RWPE1 (cell line): ENCODE data around the gene NEURL1B.

Source experiments
- CTCF ChIA-PET: fragments of 350-600 bp; sonication (Branson Sonifier 250); formaldehyde crosslinking; extraction: SDS; loops from one replicate; lab custom pipeline; 2021; lab: Yijun Ruan, JAX
- POLR2A ChIA-PET: fragments of 400-600 bp; formaldehyde crosslinking; extraction: SDS; loops from one replicate; lab custom pipeline; 2020; ENCODE audit warnings: antibody characterized with exemption; ENCODE audit not compliant: low non-redundant PET; lab: Yijun Ruan, JAX
- DNase-seq: peaks from one replicate; pipeline ENCODE4 v3.0.0; 2012; ENCODE audit warnings: low spot score
- H3K27ac ChIP-seq: fragments of 450-650 bp; 2 replicates; pipeline ENCODE4 v1.5.1; 2017
- TF ChIP-seq, protein P1 (sequence below): fragments of 450-650 bp; conservative IDR thresholded peaks from 2 replicates; pipeline ENCODE4 v1.5.1; 2017; ENCODE audit warnings: low read depth, mild to moderate bottlenecking

Gene NEURL1B

GRCh38 chr5:172716796-172717313 is 75.8 kb downstream of the NEURL1B start:
- TF ChIP-seq, protein P1, sequence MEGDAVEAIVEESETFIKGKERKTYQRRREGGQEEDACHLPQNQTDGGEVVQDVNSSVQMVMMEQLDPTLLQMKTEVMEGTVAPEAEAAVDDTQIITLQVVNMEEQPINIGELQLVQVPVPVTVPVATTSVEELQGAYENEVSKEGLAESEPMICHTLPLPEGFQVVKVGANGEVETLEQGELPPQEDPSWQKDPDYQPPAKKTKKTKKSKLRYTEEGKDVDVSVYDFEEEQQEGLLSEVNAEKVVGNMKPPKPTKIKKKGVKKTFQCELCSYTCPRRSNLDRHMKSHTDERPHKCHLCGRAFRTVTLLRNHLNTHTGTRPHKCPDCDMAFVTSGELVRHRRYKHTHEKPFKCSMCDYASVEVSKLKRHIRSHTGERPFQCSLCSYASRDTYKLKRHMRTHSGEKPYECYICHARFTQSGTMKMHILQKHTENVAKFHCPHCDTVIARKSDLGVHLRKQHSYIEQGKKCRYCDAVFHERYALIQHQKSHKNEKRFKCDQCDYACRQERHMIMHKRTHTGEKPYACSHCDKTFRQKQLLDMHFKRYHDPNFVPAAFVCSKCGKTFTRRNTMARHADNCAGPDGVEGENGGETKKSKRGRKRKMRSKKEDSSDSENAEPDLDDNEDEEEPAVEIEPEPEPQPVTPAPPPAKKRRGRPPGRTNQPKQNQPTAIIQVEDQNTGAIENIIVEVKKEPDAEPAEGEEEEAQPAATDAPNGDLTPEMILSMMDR, result peak; percentile 94
- ChIA-PET POLR2A (interaction anchor here (0.5 kb wide), 1 partner anchor 50 kb away, joined by 3 read pairs; no protein-coding TSS in a partner anchor), CTCF (interaction anchor here (0.5 to 2.0 kb wide), 27 partner anchors 8 to 1352 kb away, joined by 3 to 39 read pairs (median 3); partner anchors contain the start of gene DUSP1)
- H3K27ac ChIP-seq, result peak overlapping the region; percentile 74
- DNase-seq, result peak; percentile 82

DNA sequence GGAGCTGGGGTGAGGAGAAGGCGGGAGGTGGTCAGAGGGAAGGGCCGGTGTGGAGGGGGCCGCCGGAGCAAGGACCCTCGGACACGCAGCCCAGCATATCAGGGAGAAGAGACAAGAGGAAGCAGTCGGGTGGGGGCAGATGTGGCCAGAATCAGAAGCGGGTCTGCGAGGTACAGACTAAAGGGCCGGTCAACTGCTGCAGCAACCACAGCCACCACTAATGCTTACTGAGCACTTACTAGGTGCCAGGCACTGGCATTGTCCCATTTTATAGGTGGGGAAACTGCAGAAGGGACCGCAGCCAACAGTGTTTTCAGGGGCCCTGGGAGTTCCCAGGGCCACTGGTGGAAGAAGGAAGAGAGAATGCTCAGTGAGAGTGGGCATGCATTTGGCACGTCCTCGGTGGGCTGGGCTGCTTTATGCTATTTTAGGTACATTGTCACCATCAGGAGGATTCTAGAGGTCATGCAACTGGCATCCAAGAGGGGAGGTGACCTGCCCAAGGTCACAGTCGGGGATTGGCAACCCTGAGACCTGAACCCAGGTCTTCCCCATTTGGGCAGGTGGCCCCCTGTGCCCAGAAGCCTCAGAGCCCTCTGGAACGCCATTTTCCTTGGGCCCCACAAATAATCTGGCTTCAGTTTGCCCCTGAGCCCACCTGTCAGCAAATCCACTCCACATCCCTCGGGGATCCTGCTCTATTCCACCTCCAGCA is 76.6 kb downstream of the NEURL1B start:
- ChIA-PET POLR2A (interaction anchor here (0.5 kb wide), 1 partner anchor 50 kb away, joined by 3 read pairs; no protein-coding TSS in a partner anchor), CTCF (interaction anchor here (0.5 to 2.0 kb wide), 19 partner anchors 9 to 1351 kb away, joined by 3 to 39 read pairs (median 4); partner anchors contain the start of gene DUSP1)
- H3K27ac ChIP-seq, result peak overlapping the region; percentile 74
- TF ChIP-seq, protein P1, result no peak
- DNase-seq, result no peak

GRCh38 chr5:172718527-172719114 is 77.6 kb downstream of the NEURL1B start:
- no peak overlapping the region for H3K27ac ChIP-seq
- DNase-seq, result no peak
- ChIA-PET CTCF (interaction anchor here (2.4 kb wide), 1 partner anchor 214 kb away, joined by 6 read pairs; no protein-coding TSS in a partner anchor), POLR2A (no interaction called here)
- TF ChIP-seq, protein P1, result no peak

- H3K27ac ChIP-seq, result no peak overlapping the region
- DNase-seq, result no peak
- TF ChIP-seq, protein P1, result no peak
- CTCF ChIA-PET, result interaction anchor here (2.4 kb wide), 1 partner anchor 213 kb away, joined by 6 read pairs; no protein-coding TSS in a partner anchor
- POLR2A ChIA-PET, result no interaction called here
Observed at GRCh38 chr5:172719211-172719610, 78.1 kb downstream of the NEURL1B start.

- H3K27ac ChIP-seq, result peak overlapping the region; percentile 3
- POLR2A ChIA-PET, result interaction anchor here (1.0 to 1.1 kb wide), 2 partner anchors 13 to 51 kb away, joined by 3 read pairs; no protein-coding TSS in a partner anchor
- CTCF ChIA-PET, result interaction anchor here (0.6 to 2.4 kb wide), 2 partner anchors 18 to 212 kb away, joined by 6 read pairs; no protein-coding TSS in a partner anchor
- TF ChIP-seq, protein P1, result no peak
- no peak for DNase-seq
Observed at GRCh38 chr5:172720655-172721054, 79.6 kb downstream of the NEURL1B start.
